AG04450 (cell line): ENCODE measurements around the gene BRIP1. TPM values are rescaled to one million over a fixed set of nuclear protein-coding genes. Genes with fewer than 3 reads are reported as not detected.

Experiments
- CTCF ChIA-PET: fragments of 300-600, 350-600 bp; formaldehyde crosslinking; extraction: SDS; loops from one replicate; lab custom pipeline; 2022; ENCODE audit warnings: antibody characterized with exemption, inconsistent platforms; lab: Charles Lee
- POLR2A ChIA-PET: fragments of 350-600 bp; formaldehyde crosslinking; extraction: SDS; loops from one replicate; lab custom pipeline; 2021; ENCODE audit warnings: antibody characterized with exemption, inconsistent platforms; lab: Yijun Ruan, JAX
- DNase-seq: peaks from one replicate; pipeline ENCODE4 v3.0.0-alpha.2; 2011; ENCODE audit warnings: low read depth, low spot score
- H3K27ac ChIP-seq: one replicate; pipeline ENCODE4 v1.5.1; 2012; ENCODE audit warnings: low read depth, low read length, control low read depth
- H3K27me3 ChIP-seq: one replicate; pipeline ENCODE4 v1.6.0; 2012; ENCODE audit warnings: low read length; ENCODE audit not compliant: control insufficient read depth, insufficient read depth
- H3K4me3 ChIP-seq: 2 replicates; pipeline ENCODE4 v1.5.1; 2011; ENCODE audit warnings: mild to moderate bottlenecking, low read depth, low read length, control low read depth
- H3K9me3 ChIP-seq: 2 replicates; pipeline ENCODE4 v1.5.1; 2012; ENCODE audit warnings: low read length; ENCODE audit not compliant: control insufficient read depth, insufficient read depth
- CTCF ChIP-seq: IDR thresholded peaks from 2 replicates; pipeline ENCODE4 v1.5.1; 2011; ENCODE audit warnings: low read depth, low read length, control low read depth, inconsistent platforms
- polyA plus RNA-seq: library from polyadenylated mRNA; depleted of rRNA; stranded (reverse); fragments of >200 nt; gene quantifications from 2 replicates; pipeline ENCODE4 v1.2.3, GENCODE V29; 2011

Gene BRIP1
- polyA plus RNA-seq, 1 experiment, result 5.0 TPM

- no peaks in the 10 kb centered on the region for H3K27me3 ChIP-seq
- DNase-seq, result no peak
- no peak for TF ChIP-seq CTCF
- ChIA-PET CTCF (no interaction called here), POLR2A (no interaction called here)
- no peaks in the 10 kb centered on the region for H3K9me3 ChIP-seq
- H3K4me3 ChIP-seq, result no peak overlapping the region
- no peak overlapping the region for H3K27ac ChIP-seq
Observed at GRCh38 chr17:61856035-61856434, 7.3 kb downstream of the BRIP1 start.

- POLR2A ChIA-PET, result no interaction called here
- Histone ChIP-seq H3K9me3 (no peaks in the 10 kb centered on the region), H3K4me3 (no peak overlapping the region), H3K27me3 (no peaks in the 10 kb centered on the region), H3K27ac (no peak overlapping the region)
- TF ChIP-seq CTCF, result no peak
- CTCF ChIA-PET, result no interaction called here
- DNase-seq, result no peak
Observed at GRCh38 chr17:61852857-61853256, 10.5 kb downstream of the BRIP1 start.

- no peak for DNase-seq
- Histone ChIP-seq H3K9me3 (no peaks in the 10 kb centered on the region), H3K27ac (no peak overlapping the region), H3K27me3 (no peaks in the 10 kb centered on the region), H3K4me3 (no peak overlapping the region)
- ChIA-PET POLR2A (no interaction called here), CTCF (no interaction called here)
- no peak for TF ChIP-seq CTCF
Observed at GRCh38 chr17:61849674-61850073, 13.7 kb downstream of the BRIP1 start.

- DNase-seq, result no peak
- H3K9me3 ChIP-seq, result no peaks in the 10 kb centered on the region
- H3K27ac ChIP-seq, result no peak overlapping the region
- ChIA-PET CTCF (interaction anchor here (1.4 kb wide), 1 partner anchor 12 kb away, joined by 3 read pairs; no protein-coding TSS in a partner anchor), POLR2A (no interaction called here)
- TF ChIP-seq CTCF, result no peak
- H3K4me3 ChIP-seq, result no peak overlapping the region
- H3K27me3 ChIP-seq, result no peaks in the 10 kb centered on the region
Observed at GRCh38 chr17:61848896-61849295, 14.4 kb downstream of the BRIP1 start.

- Histone ChIP-seq H3K4me3 (no peak overlapping the region), H3K9me3 (no peaks in the 10 kb centered on the region), H3K27ac (no peak overlapping the region), H3K27me3 (no peaks in the 10 kb centered on the region)
- POLR2A ChIA-PET, result no interaction called here
- CTCF ChIA-PET, result interaction anchor here (1.4 kb wide), 1 partner anchor 11 kb away, joined by 3 read pairs; no protein-coding TSS in a partner anchor
- no peak for DNase-seq
- TF ChIP-seq CTCF, result no peak
Observed at GRCh38 chr17:61848247-61848646, 15.1 kb downstream of the BRIP1 start.
